Measurements from ENCODE around the gene EDN2.

DNA sequence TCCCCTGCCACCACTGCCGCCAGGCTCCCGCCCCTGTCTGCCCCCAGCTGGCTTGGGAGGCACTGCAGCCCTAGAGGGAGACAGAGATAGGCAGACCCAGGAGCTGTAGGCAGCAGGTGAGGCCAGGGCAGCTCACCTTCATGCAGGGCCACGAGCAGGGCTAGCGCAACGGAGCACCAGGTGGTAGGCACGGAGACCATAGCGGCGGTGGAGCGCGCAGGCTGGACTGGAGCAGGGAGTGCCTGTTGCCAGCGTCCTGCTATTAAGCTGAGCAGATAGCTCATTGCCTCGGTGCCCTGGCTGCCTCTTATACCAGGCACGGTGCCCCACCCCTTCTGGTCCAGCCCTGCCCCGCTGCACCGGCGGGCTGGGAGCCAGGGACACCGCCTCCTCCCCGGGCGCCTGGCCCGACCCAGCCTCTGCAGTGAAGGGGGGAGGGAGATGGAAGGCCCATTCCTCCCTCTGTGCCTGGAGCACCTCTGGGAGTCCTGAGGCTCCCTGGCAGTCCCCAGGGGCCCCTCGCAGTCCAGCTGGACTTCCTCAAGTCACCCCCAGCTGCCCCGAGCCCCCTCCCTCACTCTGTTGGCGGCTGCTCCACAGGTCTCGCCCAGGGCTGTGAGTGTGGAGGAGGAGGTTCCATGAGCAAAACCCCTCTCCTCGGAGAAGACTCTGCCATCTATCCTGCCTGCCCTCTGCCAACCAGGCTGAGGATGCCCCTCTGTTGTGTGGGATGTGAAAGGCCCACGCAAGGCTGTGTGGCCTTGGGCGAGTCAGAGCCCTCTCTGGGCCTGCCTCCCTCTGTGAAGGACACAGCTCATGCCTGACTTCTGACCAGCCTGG is at the start of gene EDN2:
- TF ChIP-seq TAF1 (IDR thresholded peaks at IDR 0.05; ENCODE audit: borderline replicate concordance, insufficient read depth, low read length) = no peak
- TF ChIP-seq POLR2AphosphoS5 (IDR thresholded peaks at IDR 0.05; ENCODE audit: low read depth, low read length) = no peak
- TF ChIP-seq, protein P1, sequence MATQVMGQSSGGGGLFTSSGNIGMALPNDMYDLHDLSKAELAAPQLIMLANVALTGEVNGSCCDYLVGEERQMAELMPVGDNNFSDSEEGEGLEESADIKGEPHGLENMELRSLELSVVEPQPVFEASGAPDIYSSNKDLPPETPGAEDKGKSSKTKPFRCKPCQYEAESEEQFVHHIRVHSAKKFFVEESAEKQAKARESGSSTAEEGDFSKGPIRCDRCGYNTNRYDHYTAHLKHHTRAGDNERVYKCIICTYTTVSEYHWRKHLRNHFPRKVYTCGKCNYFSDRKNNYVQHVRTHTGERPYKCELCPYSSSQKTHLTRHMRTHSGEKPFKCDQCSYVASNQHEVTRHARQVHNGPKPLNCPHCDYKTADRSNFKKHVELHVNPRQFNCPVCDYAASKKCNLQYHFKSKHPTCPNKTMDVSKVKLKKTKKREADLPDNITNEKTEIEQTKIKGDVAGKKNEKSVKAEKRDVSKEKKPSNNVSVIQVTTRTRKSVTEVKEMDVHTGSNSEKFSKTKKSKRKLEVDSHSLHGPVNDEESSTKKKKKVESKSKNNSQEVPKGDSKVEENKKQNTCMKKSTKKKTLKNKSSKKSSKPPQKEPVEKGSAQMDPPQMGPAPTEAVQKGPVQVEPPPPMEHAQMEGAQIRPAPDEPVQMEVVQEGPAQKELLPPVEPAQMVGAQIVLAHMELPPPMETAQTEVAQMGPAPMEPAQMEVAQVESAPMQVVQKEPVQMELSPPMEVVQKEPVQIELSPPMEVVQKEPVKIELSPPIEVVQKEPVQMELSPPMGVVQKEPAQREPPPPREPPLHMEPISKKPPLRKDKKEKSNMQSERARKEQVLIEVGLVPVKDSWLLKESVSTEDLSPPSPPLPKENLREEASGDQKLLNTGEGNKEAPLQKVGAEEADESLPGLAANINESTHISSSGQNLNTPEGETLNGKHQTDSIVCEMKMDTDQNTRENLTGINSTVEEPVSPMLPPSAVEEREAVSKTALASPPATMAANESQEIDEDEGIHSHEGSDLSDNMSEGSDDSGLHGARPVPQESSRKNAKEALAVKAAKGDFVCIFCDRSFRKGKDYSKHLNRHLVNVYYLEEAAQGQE (IDR thresholded peaks at IDR 0.05; ENCODE audit: insufficient read depth in 1 of 2, low read depth in 2 of 2, low read length in 2 of 2) = no peak
- TF ChIP-seq SIN3A (IDR thresholded peaks at IDR 0.05; ENCODE audit: borderline replicate concordance, insufficient read depth, low read length) = no peak
- TF ChIP-seq FOXP2 (optimal IDR thresholded peaks at IDR 0.05; ENCODE audit: borderline replicate concordance, extremely low read depth, extremely low read length, insufficient read depth) = no peak

Data from PFSK-1 (cell line).